HL-60 (cell line): ENCODE data around the gene PPP1R16B.

Experiments used
- POLR2AphosphoS5 ChIP-seq: IDR thresholded peaks from 2 replicates; pipeline ENCODE4 v1.6.1; 2012; ENCODE audit warnings: low read depth
- SPI1 ChIP-seq: IDR thresholded peaks from 2 replicates; pipeline ENCODE4 v1.6.1; 2012; ENCODE audit warnings: low read depth, mild to moderate bottlenecking, borderline replicate concordance
- TF ChIP-seq, protein P1 (sequence below): IDR thresholded peaks from one replicate; pipeline ENCODE4 v1.5.1; 2011; ENCODE audit warnings: low read length, control low read depth, inconsistent platforms; ENCODE audit not compliant: insufficient read depth

DNA sequence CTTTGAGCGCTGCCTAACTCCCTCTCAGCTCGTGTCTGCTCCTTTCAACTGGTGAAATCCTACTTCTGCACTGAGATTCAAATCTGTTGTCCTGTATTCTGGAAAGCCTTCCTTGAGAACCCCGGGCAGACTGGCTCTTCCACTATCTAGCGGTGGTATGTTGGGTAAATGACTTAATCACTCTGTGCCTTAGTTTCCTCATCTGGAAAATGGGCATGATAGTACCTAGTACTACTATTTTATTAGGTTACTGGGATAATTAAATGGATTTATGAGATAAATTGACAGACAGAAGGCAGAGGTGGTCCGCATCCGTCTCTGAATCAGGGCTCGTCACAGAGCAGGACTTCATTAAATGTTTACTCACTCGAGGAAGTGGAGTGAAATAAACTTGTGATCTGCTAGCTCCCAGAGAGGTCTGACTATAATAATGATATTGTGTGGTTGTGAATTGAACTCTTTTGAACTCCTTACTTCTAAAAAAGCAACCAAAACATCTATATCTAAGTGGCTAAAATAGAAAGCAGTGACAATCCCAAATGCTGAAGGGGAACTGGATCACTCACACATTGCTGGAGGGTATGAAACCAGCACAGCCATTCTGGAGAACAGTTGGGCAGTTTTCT lies 26.6 kb downstream of the PPP1R16B start:
- TF ChIP-seq POLR2AphosphoS5 (no peak), SPI1 (no peak)
- TF ChIP-seq, protein P1, sequence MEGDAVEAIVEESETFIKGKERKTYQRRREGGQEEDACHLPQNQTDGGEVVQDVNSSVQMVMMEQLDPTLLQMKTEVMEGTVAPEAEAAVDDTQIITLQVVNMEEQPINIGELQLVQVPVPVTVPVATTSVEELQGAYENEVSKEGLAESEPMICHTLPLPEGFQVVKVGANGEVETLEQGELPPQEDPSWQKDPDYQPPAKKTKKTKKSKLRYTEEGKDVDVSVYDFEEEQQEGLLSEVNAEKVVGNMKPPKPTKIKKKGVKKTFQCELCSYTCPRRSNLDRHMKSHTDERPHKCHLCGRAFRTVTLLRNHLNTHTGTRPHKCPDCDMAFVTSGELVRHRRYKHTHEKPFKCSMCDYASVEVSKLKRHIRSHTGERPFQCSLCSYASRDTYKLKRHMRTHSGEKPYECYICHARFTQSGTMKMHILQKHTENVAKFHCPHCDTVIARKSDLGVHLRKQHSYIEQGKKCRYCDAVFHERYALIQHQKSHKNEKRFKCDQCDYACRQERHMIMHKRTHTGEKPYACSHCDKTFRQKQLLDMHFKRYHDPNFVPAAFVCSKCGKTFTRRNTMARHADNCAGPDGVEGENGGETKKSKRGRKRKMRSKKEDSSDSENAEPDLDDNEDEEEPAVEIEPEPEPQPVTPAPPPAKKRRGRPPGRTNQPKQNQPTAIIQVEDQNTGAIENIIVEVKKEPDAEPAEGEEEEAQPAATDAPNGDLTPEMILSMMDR, result no peak
